Activated CD8-positive, alpha-beta T cell treated with anti-CD3 and anti-CD28 coated beads, Interleukin-2, amount 10 ng/mL, durations not matched to agents 7 days and 5 days (primary cell): ENCODE measurements around the gene ATP6AP1. TPM values are rescaled to one million over a fixed set of nuclear protein-coding genes. Genes with fewer than 3 reads are reported as not detected.

Experiments used
- microRNA-seq: library from miRNA; unstranded; fragments of <30 nt; microRNA quantifications from one replicate; pipeline ENCODE4 v1.2.0, GENCODE V29; 2022
- total RNA-seq, 2 experiments: library from RNA; stranded (reverse); gene quantifications; one replicate each; pipeline ENCODE4 v1.2.3, GENCODE V29; 2021

The ATP6AP1 gene
- total RNA-seq, 2 experiments from 2014 or later, result 41.5 to 43.5 TPM

Small RNA genes within 50 kb of the gene (microRNA-seq; reads per million reads assigned to microRNA genes)
- gene MIR6858, result not detected

Other genes starting within 250 kb of the ATP6AP1 start
- gene OPN1MW, start 246.1 kb upstream of the ATP6AP1 start, total RNA-seq, result not detected
- not detected for gene OPN1MW2, start 208.9 kb upstream of the ATP6AP1 start, total RNA-seq
- gene OPN1MW3, start 171.1 kb upstream of the ATP6AP1 start, total RNA-seq, result not detected
- not detected for gene TEX28, start 133.6 kb upstream of the ATP6AP1 start, total RNA-seq
- gene TKTL1, start 132.9 kb upstream of the ATP6AP1 start, total RNA-seq, result 1 to 10 TPM; 1.3 to 1.5 TPM
- gene FLNA, start 54.0 kb upstream of the ATP6AP1 start, total RNA-seq, result 1,000 to 10,000 TPM; 1,371 to 1,454 TPM
- gene EMD, start 49.4 kb upstream of the ATP6AP1 start, total RNA-seq, result 10 to 100 TPM; 65.9 to 66.0 TPM
- gene RPL10, start 30.3 kb upstream of the ATP6AP1 start, total RNA-seq, result 1,000 to 10,000 TPM; 2,758 to 2,862 TPM
- 10 to 100 TPM; 22.5 to 26.5 TPM for gene DNASE1L1, start 19.4 kb upstream of the ATP6AP1 start, total RNA-seq
- gene TAFAZZIN, start 17.1 kb upstream of the ATP6AP1 start, total RNA-seq, result 10 to 100 TPM; 76.5 to 77.4 TPM
- gene GDI1, start 8.5 kb downstream of the ATP6AP1 start, total RNA-seq, result 10 to 100 TPM; 92.7 to 95.5 TPM
- 10 to 100 TPM; 62.7 to 63.5 TPM for gene FAM50A, start 15.5 kb downstream of the ATP6AP1 start, total RNA-seq
- gene PLXNA3, start 29.6 kb downstream of the ATP6AP1 start, total RNA-seq, result 10 to 100 TPM; 48.9 to 53.6 TPM
- gene LAGE3, start 50.6 kb downstream of the ATP6AP1 start, total RNA-seq, result 10 to 100 TPM; 49.6 to 51.0 TPM
- 10 to 100 TPM; 52.1 to 54.0 TPM for gene UBL4A, start 57.9 kb downstream of the ATP6AP1 start, total RNA-seq
- 10 to 100 TPM; 29.1 to 30.8 TPM for gene SLC10A3, start 62.0 kb downstream of the ATP6AP1 start, total RNA-seq
- 10 to 100 TPM; 28.5 to 31.6 TPM for gene FAM3A, start 87.6 kb downstream of the ATP6AP1 start, total RNA-seq
- gene G6PD, start 118.2 kb downstream of the ATP6AP1 start, total RNA-seq, result 100 to 1,000 TPM; 133 to 135 TPM
- gene IKBKG, start 118.9 kb downstream of the ATP6AP1 start, total RNA-seq, result 10 to 100 TPM; 51.1 to 56.0 TPM
- not detected for gene CTAG1A, start 156.5 kb downstream of the ATP6AP1 start, total RNA-seq
- gene CTAG1B, start 190.6 kb downstream of the ATP6AP1 start, total RNA-seq, result not detected
- gene CTAG2, start 224.9 kb downstream of the ATP6AP1 start, total RNA-seq, result not detected